GM12878 (cell line): ENCODE data around the gene LASP1. TPM values are rescaled to one million over a fixed set of nuclear protein-coding genes. Genes with fewer than 3 reads are reported as not detected.
"Not testable (repeated sequence)": the region's sequence is repeated elsewhere in the genome, so short reads cannot be mapped to it uniquely, and the experiment has no call there.

Experiments
- ATAC-seq: fragments of 200-7000 bp; cut with Tn5 transposase; 3 replicates; pipeline ENCODE4 v1.9.1; 2020; ENCODE audit warnings: mild to moderate bottlenecking, moderate library complexity
- BruUV-seq: library from RNA; stranded (reverse); fragments of 400-500 nt; replicated peaks from 2 replicates; lab custom pipeline; 2021; lab: Mats Ljungman, UMichigan
- CTCF ChIA-PET: fragments of 300-600 bp; sonication (Branson Sonifier 250); formaldehyde crosslinking; extraction: SDS; loops from one replicate; lab custom pipeline; 2021; ENCODE audit warnings: inconsistent platforms; lab: Yijun Ruan, JAX
- POLR2A ChIA-PET: fragments of 350-600 bp; formaldehyde crosslinking; extraction: SDS; loops from one replicate; lab custom pipeline; 2021; ENCODE audit warnings: inconsistent platforms; lab: Charles Lee
- RAD21 ChIA-PET: fragments of 300-600 bp; sonication (Branson Sonifier 250); formaldehyde crosslinking; loops from one replicate; lab custom pipeline; 2023; ENCODE audit warnings: antibody characterized with exemption; ENCODE audit not compliant: unreplicated experiment; lab: Charles Lee
- SMC1A ChIA-PET: fragments of 300-600 bp; sonication (Branson Sonifier 250); formaldehyde crosslinking; loops from one replicate; lab custom pipeline; 2023; ENCODE audit not compliant: unreplicated experiment, uncharacterized antibody; lab: Charles Lee
- DNase-seq: peaks from one replicate; pipeline ENCODE4 v3.0.0-alpha.2; 2011; ENCODE audit warnings: low read depth, low spot score
- FAIRE-seq: peaks from 3 replicates; lab custom pipeline; 2011; peaks lifted over from hg19 to GRCh38; lab: Jason Lieb, UNC
- H2AFZ ChIP-seq: 2 replicates; pipeline ENCODE4 v1.6.0; 2011; ENCODE audit warnings: low read depth, low read length, control low read depth; ENCODE audit not compliant: control insufficient read depth
- H3K27ac ChIP-seq: 2 replicates; pipeline ENCODE4 v1.5.1; 2011; ENCODE audit warnings: control low read depth; ENCODE audit not compliant: control insufficient read depth, insufficient read depth
- H3K27me3 ChIP-seq, 2 experiments: replicated peaks in 1 of 2; 2 replicates each; pipeline versions ENCODE4 v1.6.0 to v1.6.1; 2011; ENCODE audit warnings: low read length in 1 of 2; ENCODE audit not compliant: control insufficient read depth in 2 of 2, insufficient read depth in 2 of 2
- H3K36me3 ChIP-seq, 2 experiments: 2 replicates each; pipeline ENCODE4 v1.5.1; 2011; ENCODE audit warnings: low read length in 1 of 2; ENCODE audit not compliant: control insufficient read depth in 2 of 2, insufficient read depth in 2 of 2
- H3K4me1 ChIP-seq: 2 replicates; pipeline ENCODE4 v1.6.1; 2011; ENCODE audit warnings: mild to moderate bottlenecking, low read length, moderate library complexity, mixed read lengths; ENCODE audit not compliant: control insufficient read depth, insufficient read depth
- H3K4me2 ChIP-seq: 2 replicates; pipeline ENCODE4 v1.6.0; 2011; ENCODE audit warnings: control low read depth; ENCODE audit not compliant: control insufficient read depth, insufficient read depth
- H3K4me3 ChIP-seq: fragments of 200-600 bp; sonication (generic); 2 replicates; pipeline ENCODE4 v1.5.1; 2016
- H3K79me2 ChIP-seq: 2 replicates; pipeline ENCODE4 v1.6.0; 2011; ENCODE audit warnings: low read length; ENCODE audit not compliant: control insufficient read depth, insufficient read depth
- H3K9ac ChIP-seq: 2 replicates; pipeline ENCODE4 v1.8.0; 2011; ENCODE audit warnings: low read length, control low read depth, mixed read lengths; ENCODE audit not compliant: control insufficient read depth, insufficient read depth
- H3K9me3 ChIP-seq: replicated peaks from 3 replicates; pipeline ENCODE4 v1.5.1; 2011; ENCODE audit warnings: mild to moderate bottlenecking, low read length; ENCODE audit not compliant: control insufficient read depth, insufficient read depth
- H4K20me1 ChIP-seq: 2 replicates; pipeline ENCODE4 v1.6.0; 2011; ENCODE audit not compliant: control insufficient read depth, insufficient read depth
- CHD4 ChIP-seq: fragments of 200-600 bp; sonication (generic); IDR thresholded peaks from 2 replicates; pipeline ENCODE4 v1.6.1; 2016; ENCODE audit warnings: mild to moderate bottlenecking
- ESRRA ChIP-seq: IDR thresholded peaks from 2 replicates; pipeline ENCODE4 v1.6.1; 2012; ENCODE audit warnings: mild to moderate bottlenecking, low read length, improper control_type of control experiment
- NR2F1 ChIP-seq: fragments of 450-650 bp; conservative IDR thresholded peaks from 2 replicates; pipeline ENCODE4 v1.6.1; 2017; ENCODE audit warnings: mild to moderate bottlenecking
- TAF1 ChIP-seq: IDR thresholded peaks from 2 replicates; pipeline ENCODE4 v1.6.1; 2011; ENCODE audit warnings: mild to moderate bottlenecking, low read depth, low read length, borderline replicate concordance
- WGBS: methylation state at CpG from one replicate; pipeline ENCODE4 v1.1.6; 2016; ENCODE audit warnings: low lambda C conversion rate; ENCODE audit not compliant: insufficient replicate concordance, insufficient coverage; ENCODE audit errors: missing lambda C conversion rate; 5-methylcytosine and 5-hydroxymethylcytosine counted together
- in situ Hi-C: fragments of 300-500 bp; cut with MboI; formaldehyde crosslinking; loops from 9 replicates; pipeline ENCODE4 v1.14.3; 2018; ENCODE audit warnings: mixed read lengths
- intact Hi-C: fragments of 100-400 bp; cut with micrococcal nuclease; formaldehyde crosslinking; loops from one replicate; pipeline ENCODE4 v1.14.2; 2022; ENCODE audit not compliant: unreplicated experiment
- polyA plus RNA-seq, 11 experiments: library from polyadenylated mRNA; depleted of rRNA in 4 of 11; unstranded in 6 of 11; stranded (reverse) in 5 of 11; fragments of >200 nt; fragmentation: Nextera tagmentation in 4 of 11; fragmentation: Illumina TruSeq in 1 of 11; extraction: Ambion mirVana in 4 of 11; extraction: Trizol in 1 of 11; gene quantifications; 1 replicate in 1 of 11; 2 replicates in 10 of 11; pipeline versions ENCODE4 v1.2.1 to v1.2.3, GENCODE V29; 2011 to 2016; ENCODE audit warnings: inconsistent platforms in 2 of 11, missing spikeins in 2 of 11, low read depth in 1 of 11
- total RNA-seq, 4 experiments: library from RNA; depleted of rRNA in 3 of 4; stranded (reverse); fragments of >200 nt in 3 of 4; fragmentation: Illumina TruSeq in 1 of 4; extraction: Trizol in 1 of 4; gene quantifications; 2 replicates each; pipeline versions ENCODE4 v1.2.1 to v1.2.3, GENCODE V29; 2013 to 2021
- TF ChIP-seq, protein P1 (sequence below): IDR thresholded peaks from 2 replicates; pipeline ENCODE4 v1.6.1; 2012; ENCODE audit warnings: improper control_type of control experiment, low read depth, low read length; ENCODE audit not compliant: insufficient replicate concordance
- TF ChIP-seq, protein P2 (sequence below): IDR thresholded peaks from 2 replicates; pipeline ENCODE4 v1.6.1; 2012; ENCODE audit warnings: low read length, inconsistent platforms
- TF ChIP-seq, protein P3 (sequence below): IDR thresholded peaks from 2 replicates; pipeline ENCODE4 v1.6.1; 2011; ENCODE audit warnings: low read depth, mild to moderate bottlenecking, low read length, moderate library complexity, borderline replicate concordance; ENCODE audit errors: extremely low read depth

The LASP1 gene
- total and polyA plus RNA-seq, 10 of the 15 experiments (the other 5 are each of a cell fraction or from before 2014, with no cell fraction given): 21.0 to 114 (median 59.3) TPM

DNA sequence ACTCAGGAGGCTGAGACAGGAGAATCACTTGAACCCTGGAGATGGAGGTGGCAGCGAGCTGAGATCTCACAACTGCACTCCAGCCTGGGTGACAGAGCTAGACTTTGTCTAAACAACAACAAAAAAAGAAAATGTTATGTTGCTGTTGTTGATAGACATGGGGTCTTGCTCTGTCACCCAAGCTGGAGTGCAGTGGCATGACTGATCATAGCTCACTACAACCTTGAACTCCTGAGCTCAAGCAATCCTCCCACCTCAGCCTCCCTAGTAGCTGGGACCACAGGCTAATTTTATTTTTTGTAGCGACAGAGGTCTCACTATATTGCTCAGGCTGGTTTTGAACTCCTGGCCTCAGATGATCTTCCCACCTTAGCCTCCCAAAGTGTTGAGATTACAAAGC, 77.3 kb downstream of the LASP1 start (continued):
- TF ChIP-seq, protein P1, sequence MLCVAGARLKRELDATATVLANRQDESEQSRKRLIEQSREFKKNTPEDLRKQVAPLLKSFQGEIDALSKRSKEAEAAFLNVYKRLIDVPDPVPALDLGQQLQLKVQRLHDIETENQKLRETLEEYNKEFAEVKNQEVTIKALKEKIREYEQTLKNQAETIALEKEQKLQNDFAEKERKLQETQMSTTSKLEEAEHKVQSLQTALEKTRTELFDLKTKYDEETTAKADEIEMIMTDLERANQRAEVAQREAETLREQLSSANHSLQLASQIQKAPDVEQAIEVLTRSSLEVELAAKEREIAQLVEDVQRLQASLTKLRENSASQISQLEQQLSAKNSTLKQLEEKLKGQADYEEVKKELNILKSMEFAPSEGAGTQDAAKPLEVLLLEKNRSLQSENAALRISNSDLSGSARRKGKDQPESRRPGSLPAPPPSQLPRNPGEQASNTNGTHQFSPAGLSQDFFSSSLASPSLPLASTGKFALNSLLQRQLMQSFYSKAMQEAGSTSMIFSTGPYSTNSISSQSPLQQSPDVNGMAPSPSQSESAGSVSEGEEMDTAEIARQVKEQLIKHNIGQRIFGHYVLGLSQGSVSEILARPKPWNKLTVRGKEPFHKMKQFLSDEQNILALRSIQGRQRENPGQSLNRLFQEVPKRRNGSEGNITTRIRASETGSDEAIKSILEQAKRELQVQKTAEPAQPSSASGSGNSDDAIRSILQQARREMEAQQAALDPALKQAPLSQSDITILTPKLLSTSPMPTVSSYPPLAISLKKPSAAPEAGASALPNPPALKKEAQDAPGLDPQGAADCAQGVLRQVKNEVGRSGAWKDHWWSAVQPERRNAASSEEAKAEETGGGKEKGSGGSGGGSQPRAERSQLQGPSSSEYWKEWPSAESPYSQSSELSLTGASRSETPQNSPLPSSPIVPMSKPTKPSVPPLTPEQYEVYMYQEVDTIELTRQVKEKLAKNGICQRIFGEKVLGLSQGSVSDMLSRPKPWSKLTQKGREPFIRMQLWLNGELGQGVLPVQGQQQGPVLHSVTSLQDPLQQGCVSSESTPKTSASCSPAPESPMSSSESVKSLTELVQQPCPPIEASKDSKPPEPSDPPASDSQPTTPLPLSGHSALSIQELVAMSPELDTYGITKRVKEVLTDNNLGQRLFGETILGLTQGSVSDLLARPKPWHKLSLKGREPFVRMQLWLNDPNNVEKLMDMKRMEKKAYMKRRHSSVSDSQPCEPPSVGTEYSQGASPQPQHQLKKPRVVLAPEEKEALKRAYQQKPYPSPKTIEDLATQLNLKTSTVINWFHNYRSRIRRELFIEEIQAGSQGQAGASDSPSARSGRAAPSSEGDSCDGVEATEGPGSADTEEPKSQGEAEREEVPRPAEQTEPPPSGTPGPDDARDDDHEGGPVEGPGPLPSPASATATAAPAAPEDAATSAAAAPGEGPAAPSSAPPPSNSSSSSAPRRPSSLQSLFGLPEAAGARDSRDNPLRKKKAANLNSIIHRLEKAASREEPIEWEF: no peak
- no peak for TF ChIP-seq NR2F1
- no peak for TF ChIP-seq CHD4
- TF ChIP-seq, protein P2, sequence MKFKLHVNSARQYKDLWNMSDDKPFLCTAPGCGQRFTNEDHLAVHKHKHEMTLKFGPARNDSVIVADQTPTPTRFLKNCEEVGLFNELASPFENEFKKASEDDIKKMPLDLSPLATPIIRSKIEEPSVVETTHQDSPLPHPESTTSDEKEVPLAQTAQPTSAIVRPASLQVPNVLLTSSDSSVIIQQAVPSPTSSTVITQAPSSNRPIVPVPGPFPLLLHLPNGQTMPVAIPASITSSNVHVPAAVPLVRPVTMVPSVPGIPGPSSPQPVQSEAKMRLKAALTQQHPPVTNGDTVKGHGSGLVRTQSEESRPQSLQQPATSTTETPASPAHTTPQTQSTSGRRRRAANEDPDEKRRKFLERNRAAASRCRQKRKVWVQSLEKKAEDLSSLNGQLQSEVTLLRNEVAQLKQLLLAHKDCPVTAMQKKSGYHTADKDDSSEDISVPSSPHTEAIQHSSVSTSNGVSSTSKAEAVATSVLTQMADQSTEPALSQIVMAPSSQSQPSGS: no peak
- no peak for TF ChIP-seq TAF1
- TF ChIP-seq, protein P3, sequence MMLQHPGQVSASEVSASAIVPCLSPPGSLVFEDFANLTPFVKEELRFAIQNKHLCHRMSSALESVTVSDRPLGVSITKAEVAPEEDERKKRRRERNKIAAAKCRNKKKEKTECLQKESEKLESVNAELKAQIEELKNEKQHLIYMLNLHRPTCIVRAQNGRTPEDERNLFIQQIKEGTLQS: no peak
- TF ChIP-seq ESRRA: no peak
- TF ChIP-seq, all 136 proteins: peak for 0

DNA sequence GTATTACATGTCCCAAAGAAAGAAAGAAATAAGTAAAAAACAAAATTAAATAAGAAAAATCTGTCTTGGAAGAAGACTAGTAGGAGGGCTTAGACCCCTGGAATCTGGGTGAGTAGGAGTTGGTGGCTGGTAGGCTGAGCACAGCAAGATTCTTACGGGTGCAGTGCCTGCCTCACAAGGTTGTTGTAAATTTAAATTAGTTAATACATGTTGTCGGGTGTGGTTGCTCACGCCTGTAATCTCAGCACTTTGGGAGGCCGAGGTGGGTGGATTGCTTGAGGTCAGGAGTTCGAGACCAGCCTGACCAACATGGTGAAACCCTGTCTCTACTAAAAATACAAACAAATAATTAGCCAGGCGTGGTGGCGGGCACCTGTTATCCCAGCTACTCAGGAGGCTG, 83.9 kb downstream of the LASP1 start:
- H3K27me3 ChIP-seq, intact Hi-C loops, SMC1A ChIA-PET, ATAC-seq, FAIRE-seq, H3K9me3 ChIP-seq, H3K4me1 ChIP-seq, H3K4me2 ChIP-seq, H3K27ac ChIP-seq, H3K9ac ChIP-seq, H3K4me3 ChIP-seq, BruUV-seq, H3K79me2 ChIP-seq, CTCF ChIA-PET, DNase-seq, H4K20me1 ChIP-seq, POLR2A ChIA-PET, RAD21 ChIA-PET, H2AFZ ChIP-seq, in situ Hi-C loops, H3K36me3 ChIP-seq: not testable (repeated sequence)
- WGBS: 44% methylated on average over 7 of the region's 7 CpGs
